Measurements from ENCODE around the gene TAS1R1. TPM values are rescaled to one million over a fixed set of nuclear protein-coding genes. Genes with fewer than 3 reads are reported as not detected.

The TAS1R1 gene
- total and polyA plus RNA-seq, 2 experiments from 2014 or later, result not detected

DNA sequence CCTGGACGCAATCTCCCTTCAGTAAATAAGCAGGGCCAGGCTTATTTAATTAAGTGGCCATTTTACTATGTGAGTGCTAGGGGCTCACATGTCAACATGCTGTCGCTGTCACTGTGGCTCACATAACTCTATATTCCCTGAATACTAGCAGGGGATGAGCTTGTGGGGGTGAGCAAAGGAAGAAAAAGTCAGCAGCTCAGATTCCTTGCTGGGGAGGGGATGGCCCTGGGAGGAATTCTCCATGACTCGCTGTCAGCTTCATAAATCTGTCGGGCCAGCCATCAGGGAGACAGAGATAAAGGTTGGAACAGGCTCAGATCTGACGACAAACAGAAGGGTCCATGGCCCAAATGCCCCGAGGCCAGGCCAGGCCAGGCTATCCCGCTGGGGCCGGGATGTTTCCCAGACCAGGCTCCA, 37.7 kb upstream of the TAS1R1 start:
- TF ChIP-seq EZH2 (IDR thresholded peaks at IDR 0.05; ENCODE audit: insufficient read depth, poor library complexity, severe bottlenecking), result no peak
- TF ChIP-seq EZH2phosphoT487 (IDR thresholded peaks at IDR 0.05; ENCODE audit: insufficient read depth, low read depth), result no peak
- DNase-seq, result peak; percentile 51
- no peaks in the 10 kb centered on the region for H3K9me3 ChIP-seq (ENCODE audit: low read depth)
- no peaks in the 10 kb centered on the region for H3K36me3 ChIP-seq (ENCODE audit: low read depth)
- peak overlapping the region; percentile 25 for H3K4me2 ChIP-seq (ENCODE audit: unreplicated experiment)
- H3K27ac ChIP-seq, result no peak overlapping the region
- H3F3A ChIP-seq (ENCODE audit: insufficient read depth), result peaks cover 23% of the 10 kb centered on the region
- H2AFZ ChIP-seq, result no peak overlapping the region
- no peak overlapping the region for H3K4me3 ChIP-seq
- no peaks in the 10 kb centered on the region for H4K20me1 ChIP-seq (ENCODE audit: insufficient read depth)
- peaks cover 36% of the 10 kb centered on the region for H3K4me1 ChIP-seq (ENCODE audit: insufficient read depth)
- no peak overlapping the region for H3K9ac ChIP-seq
- in situ Hi-C loops (cut with MboI), result no loop called here
- H3K9me2 ChIP-seq (ENCODE audit: insufficient read depth), result no peaks in the 10 kb centered on the region
- WGBS, 2 experiments (ENCODE audit: low coverage in 1 of 2, low lambda C conversion rate in 2 of 2, missing lambda C conversion rate in 2 of 2), result 46 to 52% methylated on average over 8 of the region's 8 CpGs
- H3K79me2 ChIP-seq (ENCODE audit: insufficient read depth), result no peaks in the 10 kb centered on the region
- H3K27me3 ChIP-seq (replicated peaks; ENCODE audit: insufficient read depth), result no peaks in the 10 kb centered on the region

DNA sequence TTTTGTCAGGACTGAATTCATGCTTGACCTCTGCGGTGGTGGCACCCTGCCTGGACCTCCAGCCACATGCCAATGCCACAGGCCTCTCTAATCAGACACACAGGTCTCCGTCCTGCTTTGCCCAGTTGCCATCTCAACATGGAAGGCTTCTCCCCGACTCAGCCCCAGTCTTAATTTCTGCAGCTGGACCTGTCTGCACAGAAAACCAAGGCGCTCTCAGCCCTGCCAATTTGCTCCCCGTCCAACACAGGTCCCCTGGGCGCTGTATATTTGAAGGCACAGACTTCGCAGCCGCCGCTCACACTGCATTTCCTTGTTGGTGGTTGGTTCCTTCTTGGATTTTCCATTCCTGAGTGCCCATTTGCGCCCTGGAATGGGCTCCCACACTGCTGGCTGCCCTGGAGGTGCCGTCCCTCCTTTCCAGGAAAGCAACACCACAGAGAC, 35.6 kb upstream of the TAS1R1 start:
- WGBS, 2 experiments (ENCODE audit: low coverage in 1 of 2, low lambda C conversion rate in 2 of 2, missing lambda C conversion rate in 2 of 2), result 37 to 38% methylated on average over 11 of the region's 11 CpGs
- Histone ChIP-seq H2AFZ (no peak overlapping the region), H3K9ac (no peak overlapping the region), H3K4me2 (ENCODE audit: unreplicated experiment) (no peak overlapping the region), H3K4me3 (no peak overlapping the region), H3K4me1 (ENCODE audit: insufficient read depth) (peaks cover 36% of the 10 kb centered on the region), H3K79me2 (ENCODE audit: insufficient read depth) (no peaks in the 10 kb centered on the region), H3K27ac (peak overlapping the region; percentile 17; the same call in 1 of the 2 replicates), H3K9me3 (ENCODE audit: low read depth) (no peaks in the 10 kb centered on the region), H3K9me2 (ENCODE audit: insufficient read depth) (no peaks in the 10 kb centered on the region), H3F3A (ENCODE audit: insufficient read depth) (peaks cover 32% of the 10 kb centered on the region), H3K27me3 (replicated peaks; ENCODE audit: insufficient read depth) (no peaks in the 10 kb centered on the region), H3K36me3 (ENCODE audit: low read depth) (no peaks in the 10 kb centered on the region), H4K20me1 (ENCODE audit: insufficient read depth) (no peaks in the 10 kb centered on the region)
- in situ Hi-C loops (cut with MboI), result no loop called here
- DNase-seq, result peak; percentile 39
- TF ChIP-seq EZH2phosphoT487 (IDR thresholded peaks at IDR 0.05; ENCODE audit: insufficient read depth, low read depth) (no peak), EZH2 (IDR thresholded peaks at IDR 0.05; ENCODE audit: insufficient read depth, poor library complexity, severe bottlenecking) (no peak)

DNA sequence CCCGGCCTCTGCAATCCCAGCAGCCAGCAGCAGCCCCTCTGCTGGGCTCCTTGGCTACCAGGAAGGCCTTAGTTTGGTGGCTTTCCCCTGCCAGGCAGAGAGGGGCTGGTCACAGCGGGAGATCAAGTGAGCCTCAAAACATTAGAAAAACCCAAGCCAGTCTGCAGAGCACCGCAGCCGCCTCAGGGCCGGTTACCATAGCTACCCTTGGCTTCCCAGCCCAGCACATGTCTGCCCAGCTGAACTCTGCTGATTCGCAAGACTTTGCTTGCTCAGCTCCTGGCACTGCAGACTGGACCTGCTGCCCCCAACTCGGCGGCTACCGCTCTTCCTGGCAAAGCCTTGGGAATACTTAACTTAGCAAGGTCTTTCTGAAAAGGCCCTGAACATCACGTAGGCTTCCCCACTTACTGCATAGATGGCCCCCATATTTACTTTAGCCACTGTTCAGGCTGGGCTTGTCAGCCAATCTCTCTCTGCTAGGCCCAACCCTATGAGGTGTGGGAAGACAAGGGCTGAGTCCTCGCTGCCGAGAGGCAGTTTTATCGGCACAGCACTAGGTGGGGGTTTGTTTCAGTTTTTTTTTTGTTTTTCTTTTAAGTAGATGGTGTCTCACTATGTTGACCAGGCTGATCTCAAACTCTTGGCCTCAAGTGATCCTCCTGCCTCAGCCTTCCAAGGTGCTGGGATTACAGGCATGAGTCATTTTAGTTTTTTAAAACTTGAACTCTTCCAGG, 35.0 kb upstream of the TAS1R1 start:
- no peaks in the 10 kb centered on the region for H3K9me2 ChIP-seq (ENCODE audit: insufficient read depth)
- H3F3A ChIP-seq (ENCODE audit: insufficient read depth), result peaks cover 33% of the 10 kb centered on the region
- H3K36me3 ChIP-seq (ENCODE audit: low read depth), result no peaks in the 10 kb centered on the region
- WGBS, 2 experiments (ENCODE audit: low coverage in 1 of 2, low lambda C conversion rate in 2 of 2, missing lambda C conversion rate in 2 of 2), result 9 to 10% methylated on average over 13 of the region's 13 CpGs
- no peaks in the 10 kb centered on the region for H4K20me1 ChIP-seq (ENCODE audit: insufficient read depth)
- in situ Hi-C loops (cut with MboI), result no loop called here
- no peaks in the 10 kb centered on the region for H3K27me3 ChIP-seq (replicated peaks; ENCODE audit: insufficient read depth)
- H3K4me3 ChIP-seq, result no peak overlapping the region
- H3K4me2 ChIP-seq (ENCODE audit: unreplicated experiment), result no peak overlapping the region
- no peaks in the 10 kb centered on the region for H3K79me2 ChIP-seq (ENCODE audit: insufficient read depth)
- peaks cover 36% of the 10 kb centered on the region for H3K4me1 ChIP-seq (ENCODE audit: insufficient read depth)
- no peak overlapping the region for H2AFZ ChIP-seq
- no peak overlapping the region for H3K9ac ChIP-seq
- peak overlapping the region; percentile 41 for H3K27ac ChIP-seq
- peak; percentile 91 for DNase-seq
- TF ChIP-seq EZH2 (IDR thresholded peaks at IDR 0.05; ENCODE audit: insufficient read depth, poor library complexity, severe bottlenecking) (no peak), EZH2phosphoT487 (IDR thresholded peaks at IDR 0.05; ENCODE audit: insufficient read depth, low read depth) (no peak)
- no peaks in the 10 kb centered on the region for H3K9me3 ChIP-seq (ENCODE audit: low read depth)

DNA sequence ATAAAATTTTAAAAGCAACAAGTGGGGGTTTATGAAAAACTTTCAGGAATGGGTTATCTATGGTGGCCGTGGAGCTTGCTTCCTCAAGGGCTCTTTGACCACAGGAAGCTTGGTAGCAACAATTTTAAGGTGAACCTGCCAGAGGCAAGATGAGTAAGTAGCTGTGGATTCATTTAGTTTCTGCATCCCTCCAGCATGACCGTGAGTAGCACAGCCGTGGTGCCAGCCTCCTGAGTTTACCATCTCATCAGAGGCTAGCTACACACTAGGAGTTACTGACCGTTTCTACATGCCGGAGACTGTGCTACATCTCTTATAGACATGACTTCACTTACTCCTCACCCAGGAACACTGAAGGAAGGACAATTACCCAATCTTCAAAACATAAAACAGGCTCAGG, 33.6 kb upstream of the TAS1R1 start:
- 56 to 60% methylated on average over 5 of the region's 5 CpGs for WGBS, 2 experiments (ENCODE audit: low coverage in 1 of 2, low lambda C conversion rate in 2 of 2, missing lambda C conversion rate in 2 of 2)
- no peaks in the 10 kb centered on the region for H3K27me3 ChIP-seq (replicated peaks; ENCODE audit: insufficient read depth)

More for the DNA sequence above, 33.6 kb upstream of the TAS1R1 start:
- DNase-seq, result peak; percentile 59
- H3K4me1 ChIP-seq (ENCODE audit: insufficient read depth), result peaks cover 30% of the 10 kb centered on the region
- H3K4me2 ChIP-seq (ENCODE audit: unreplicated experiment), result no peak overlapping the region
- H3K36me3 ChIP-seq (ENCODE audit: low read depth), result peaks cover 13% of the 10 kb centered on the region; the same call in 1 of the 2 replicates
- H3K4me3 ChIP-seq, result no peak overlapping the region
- no peaks in the 10 kb centered on the region for H3K79me2 ChIP-seq (ENCODE audit: insufficient read depth)
- TF ChIP-seq EZH2 (IDR thresholded peaks at IDR 0.05; ENCODE audit: insufficient read depth, poor library complexity, severe bottlenecking), result no peak
- TF ChIP-seq EZH2phosphoT487 (IDR thresholded peaks at IDR 0.05; ENCODE audit: insufficient read depth, low read depth), result no peak
- H3F3A ChIP-seq (ENCODE audit: insufficient read depth), result peaks cover 38% of the 10 kb centered on the region
- no peak overlapping the region for H2AFZ ChIP-seq
- H3K9me2 ChIP-seq (ENCODE audit: insufficient read depth), result no peaks in the 10 kb centered on the region
- no peaks in the 10 kb centered on the region for H3K9me3 ChIP-seq (ENCODE audit: low read depth)
- H3K27ac ChIP-seq, result 0 out of 2 replicates have a peak overlapping the region, but pooled peaks have one; percentile 18
- H4K20me1 ChIP-seq (ENCODE audit: insufficient read depth), result no peaks in the 10 kb centered on the region
- H3K9ac ChIP-seq, result no peak overlapping the region
- in situ Hi-C loops (cut with MboI), result no loop called here
